Keratinocyte (primary cell): ENCODE data around the gene DTD1.

Source experiments
- EZH2 ChIP-seq: IDR thresholded peaks from one replicate; pipeline ENCODE4 v1.6.1; 2012; ENCODE audit warnings: inconsistent platforms, mild to moderate bottlenecking, low read length, moderate library complexity
- TF ChIP-seq, protein P1 (sequence below), 3 experiments: IDR thresholded peaks in 1 of 3; conservative IDR thresholded peaks in 1 of 3; optimal IDR thresholded peaks in 1 of 3; 2 replicates in 2 of 3; 3 replicates in 1 of 3; pipeline versions ENCODE3 to v1.5.1; 2011; ENCODE audit warnings: low read length in 3 of 3, mild to moderate bottlenecking in 3 of 3, moderate library complexity in 2 of 3, control low read depth in 1 of 3, inconsistent platforms in 1 of 3; ENCODE audit not compliant: insufficient read depth in 2 of 3; ENCODE audit errors: extremely low read depth in 1 of 3

DNA sequence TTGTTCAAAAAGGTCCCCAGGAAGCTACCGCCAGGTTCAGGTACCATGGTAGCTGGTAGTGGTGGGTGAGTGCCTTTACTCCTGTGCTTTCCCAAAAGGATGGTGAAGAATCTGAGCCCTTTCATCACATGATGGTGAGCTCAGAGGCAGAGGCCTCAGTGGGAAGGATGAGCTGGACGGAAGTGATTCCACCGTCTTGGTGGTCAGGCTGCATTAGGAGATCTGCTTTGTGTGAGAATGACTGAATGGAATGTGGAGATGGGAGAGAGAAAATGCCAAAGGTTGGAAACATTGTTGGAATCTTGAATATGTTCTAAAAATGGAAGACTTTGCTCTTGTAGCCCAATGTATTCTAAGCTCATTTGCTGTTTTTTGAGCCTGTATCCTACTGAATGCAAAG, 117.6 kb downstream of the DTD1 start:
- TF ChIP-seq, protein P1, sequence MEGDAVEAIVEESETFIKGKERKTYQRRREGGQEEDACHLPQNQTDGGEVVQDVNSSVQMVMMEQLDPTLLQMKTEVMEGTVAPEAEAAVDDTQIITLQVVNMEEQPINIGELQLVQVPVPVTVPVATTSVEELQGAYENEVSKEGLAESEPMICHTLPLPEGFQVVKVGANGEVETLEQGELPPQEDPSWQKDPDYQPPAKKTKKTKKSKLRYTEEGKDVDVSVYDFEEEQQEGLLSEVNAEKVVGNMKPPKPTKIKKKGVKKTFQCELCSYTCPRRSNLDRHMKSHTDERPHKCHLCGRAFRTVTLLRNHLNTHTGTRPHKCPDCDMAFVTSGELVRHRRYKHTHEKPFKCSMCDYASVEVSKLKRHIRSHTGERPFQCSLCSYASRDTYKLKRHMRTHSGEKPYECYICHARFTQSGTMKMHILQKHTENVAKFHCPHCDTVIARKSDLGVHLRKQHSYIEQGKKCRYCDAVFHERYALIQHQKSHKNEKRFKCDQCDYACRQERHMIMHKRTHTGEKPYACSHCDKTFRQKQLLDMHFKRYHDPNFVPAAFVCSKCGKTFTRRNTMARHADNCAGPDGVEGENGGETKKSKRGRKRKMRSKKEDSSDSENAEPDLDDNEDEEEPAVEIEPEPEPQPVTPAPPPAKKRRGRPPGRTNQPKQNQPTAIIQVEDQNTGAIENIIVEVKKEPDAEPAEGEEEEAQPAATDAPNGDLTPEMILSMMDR (optimal IDR thresholded peaks at IDR 0.05 in 1 of 3, IDR thresholded peaks at IDR 0.05 in 1 of 3, conservative IDR thresholded peaks at IDR 0.05 in 1 of 3; ENCODE audit: extremely low read depth in 1 of 3, insufficient read depth in 2 of 3, low read length in 3 of 3): no peak
- TF ChIP-seq EZH2: no peak
